H9 (cell line): ENCODE measurements around the gene NEDD9. TPM values are rescaled to one million over a fixed set of nuclear protein-coding genes. Genes with fewer than 3 reads are reported as not detected.

ENCODE experiments used
- DNase-seq: peaks from one replicate; pipeline ENCODE4 v3.0.0-alpha.2; 2017
- H2AFZ ChIP-seq: one replicate; pipeline ENCODE4 v1.6.1; 2013; ENCODE audit warnings: mild to moderate bottlenecking, low read length, control low read depth, moderate library complexity
- H2AK5ac ChIP-seq: 2 replicates; pipeline ENCODE4 v1.6.1; 2013; ENCODE audit warnings: low read length, control low read depth, mixed read lengths; ENCODE audit not compliant: insufficient read length
- H2BK120ac ChIP-seq: one replicate; pipeline ENCODE4 v1.6.1; 2013; ENCODE audit warnings: low read depth, mild to moderate bottlenecking, low read length, control low read depth, inconsistent platforms; ENCODE audit not compliant: poor library complexity, severe bottlenecking
- H2BK12ac ChIP-seq: 2 replicates; pipeline ENCODE4 v1.6.1; 2013; ENCODE audit warnings: low read length, control low read depth, mixed read lengths, low read depth; ENCODE audit not compliant: insufficient read length
- H2BK15ac ChIP-seq: 2 replicates; pipeline ENCODE4 v1.6.1; 2013; ENCODE audit warnings: low read depth, low read length, control low read depth
- H2BK20ac ChIP-seq: one replicate; pipeline ENCODE4 v1.6.1; 2013; ENCODE audit warnings: low read depth, mild to moderate bottlenecking, low read length, control low read depth, inconsistent platforms; ENCODE audit not compliant: poor library complexity, severe bottlenecking
- H2BK5ac ChIP-seq: 2 replicates; pipeline ENCODE4 v1.6.1; 2013; ENCODE audit warnings: low read length, control low read depth, mixed read lengths; ENCODE audit not compliant: insufficient read length
- H3K14ac ChIP-seq: 2 replicates; pipeline ENCODE4 v1.6.1; 2013; ENCODE audit warnings: low read length, control low read depth; ENCODE audit not compliant: insufficient read depth
- H3K18ac ChIP-seq: 2 replicates; pipeline ENCODE4 v1.6.1; 2013; ENCODE audit warnings: low read depth, mild to moderate bottlenecking, mixed read lengths, low read length, control low read depth; ENCODE audit not compliant: insufficient read length
- H3K23ac ChIP-seq: 2 replicates; pipeline ENCODE4 v1.6.1; 2013; ENCODE audit warnings: low read length, control low read depth, mixed read lengths, low read depth; ENCODE audit not compliant: insufficient read length
- H3K23me2 ChIP-seq: 2 replicates; pipeline ENCODE4 v1.6.1; 2013; ENCODE audit warnings: low read depth, mild to moderate bottlenecking, mixed read lengths, low read length, control low read depth; ENCODE audit not compliant: insufficient read length, poor library complexity, severe bottlenecking
- H3K27ac ChIP-seq: 2 replicates; pipeline ENCODE4 v1.5.1; 2013; ENCODE audit warnings: low read length, control low read depth, mixed read lengths, low read depth; ENCODE audit not compliant: insufficient read length
- H3K27me3 ChIP-seq: 2 replicates; pipeline ENCODE4 v1.6.1; 2013; ENCODE audit warnings: low read length, control low read depth, inconsistent platforms; ENCODE audit not compliant: insufficient read depth
- H3K4ac ChIP-seq: 2 replicates; pipeline ENCODE4 v1.6.1; 2013; ENCODE audit warnings: low read depth, mild to moderate bottlenecking, control low read depth, inconsistent platforms, low read length, moderate library complexity
- H3K4me1 ChIP-seq: 2 replicates; pipeline ENCODE4 v1.6.1; 2013; ENCODE audit warnings: low read length, control low read depth, inconsistent platforms; ENCODE audit not compliant: insufficient read depth
- H3K4me2 ChIP-seq: 2 replicates; pipeline ENCODE4 v1.6.1; 2013; ENCODE audit warnings: low read length, control low read depth, mixed read lengths; ENCODE audit not compliant: insufficient read length, insufficient read depth
- H3K56ac ChIP-seq: 2 replicates; pipeline ENCODE4 v1.6.1; 2013; ENCODE audit warnings: low read depth, mild to moderate bottlenecking, mixed read lengths, low read length, control low read depth; ENCODE audit not compliant: insufficient read length
- H3K79me1 ChIP-seq: 2 replicates; pipeline ENCODE4 v1.6.1; 2013; ENCODE audit warnings: low read depth, mild to moderate bottlenecking, moderate library complexity, low read length, control low read depth, inconsistent platforms; ENCODE audit not compliant: insufficient read depth, poor library complexity, severe bottlenecking
- H3K79me2 ChIP-seq: 2 replicates; pipeline ENCODE4 v1.6.1; 2013; ENCODE audit warnings: low read length, control low read depth, inconsistent platforms; ENCODE audit not compliant: insufficient read depth
- H3K9ac ChIP-seq: 2 replicates; pipeline ENCODE4 v1.6.1; 2013; ENCODE audit warnings: low read length, control low read depth, mixed read lengths; ENCODE audit not compliant: insufficient read length; ENCODE audit errors: extremely low read depth
- H3K9me3 ChIP-seq: one replicate; pipeline ENCODE4 v1.6.1; 2013; ENCODE audit warnings: low read depth, low read length, inconsistent platforms; ENCODE audit not compliant: control insufficient read depth
- H3T11ph ChIP-seq: one replicate; pipeline ENCODE4 v1.6.1; 2013; ENCODE audit warnings: mild to moderate bottlenecking, low read length, control low read depth, inconsistent platforms
- H4K20me1 ChIP-seq: one replicate; pipeline ENCODE4 v1.6.1; 2013; ENCODE audit not compliant: control insufficient read depth, insufficient read length, insufficient read depth
- H4K5ac ChIP-seq: 2 replicates; pipeline ENCODE4 v1.6.1; 2013; ENCODE audit warnings: low read depth, mild to moderate bottlenecking, mixed read lengths, low read length, control low read depth; ENCODE audit not compliant: insufficient read length
- H4K8ac ChIP-seq: replicated peaks from 2 replicates; pipeline ENCODE4 v1.6.1; 2013; ENCODE audit warnings: low read length, control low read depth, mixed read lengths, low read depth; ENCODE audit not compliant: insufficient read length
- H4K91ac ChIP-seq: 2 replicates; pipeline ENCODE4 v1.6.1; 2013; ENCODE audit warnings: low read depth, mild to moderate bottlenecking, moderate library complexity, mixed read lengths, low read length, control low read depth; ENCODE audit not compliant: insufficient read length
- H3K27ac Mint-ChIP-seq, 3 experiments: 2 replicates in 2 of 3; 3 replicates in 1 of 3; pipeline ENCODE4 v1.8.0; 2020 to 2021; ENCODE audit warnings: mixed read lengths in 3 of 3, mild to moderate bottlenecking in 1 of 3, moderate library complexity in 1 of 3
- H3K27me3 Mint-ChIP-seq: 2 replicates; pipeline ENCODE4 v1.8.0; 2021; ENCODE audit warnings: low read depth, mild to moderate bottlenecking, moderate library complexity, mixed read lengths
- H3K36me3 Mint-ChIP-seq, 3 experiments: 2 replicates in 2 of 3; 3 replicates in 1 of 3; pipeline ENCODE4 v1.8.0; 2020 to 2021; ENCODE audit warnings: low read depth in 3 of 3, mixed read lengths in 3 of 3; ENCODE audit not compliant: insufficient read depth in 1 of 3
- H3K4me1 Mint-ChIP-seq, 2 experiments: 2 replicates each; pipeline ENCODE4 v1.8.0; 2020; ENCODE audit warnings: mixed read lengths in 2 of 2
- H3K4me3 Mint-ChIP-seq, 2 experiments: 2 replicates in 1 of 2; 3 replicates in 1 of 2; pipeline ENCODE4 v1.8.0; 2020 to 2021; ENCODE audit warnings: mild to moderate bottlenecking in 2 of 2, mixed read lengths in 2 of 2, moderate library complexity in 1 of 2
- H3K9me3 Mint-ChIP-seq, 2 experiments: 2 replicates in 1 of 2; 3 replicates in 1 of 2; pipeline ENCODE4 v1.8.0; 2020; ENCODE audit warnings: mild to moderate bottlenecking in 2 of 2, mixed read lengths in 2 of 2, moderate library complexity in 1 of 2
- WGBS: extraction: QIAGEN DNeasy Blood & Tissue Kit; methylation state at CpG from one replicate; pipeline ENCODE4 v1.1.7; 2013; ENCODE audit warnings: missing lambda C conversion rate, low lambda C conversion rate, mixed read lengths; ENCODE audit not compliant: insufficient read length; ENCODE audit errors: extremely low coverage; 5-methylcytosine and 5-hydroxymethylcytosine counted together
- total RNA-seq: library from RNA; stranded (reverse); gene quantifications from 2 replicates; pipeline ENCODE4 v1.2.1, GENCODE V29; 2021
- TF ChIP-seq, protein P1 (sequence below): fragments of 200-600 bp; sonication (generic); conservative IDR thresholded peaks from 3 replicates; pipeline ENCODE4 v1.8.0; 2021; ENCODE audit warnings: antibody characterized with exemption, mild to moderate bottlenecking

Gene NEDD9
- total RNA-seq, 1 experiment from 2014 or later: 5.5 TPM

DNA sequence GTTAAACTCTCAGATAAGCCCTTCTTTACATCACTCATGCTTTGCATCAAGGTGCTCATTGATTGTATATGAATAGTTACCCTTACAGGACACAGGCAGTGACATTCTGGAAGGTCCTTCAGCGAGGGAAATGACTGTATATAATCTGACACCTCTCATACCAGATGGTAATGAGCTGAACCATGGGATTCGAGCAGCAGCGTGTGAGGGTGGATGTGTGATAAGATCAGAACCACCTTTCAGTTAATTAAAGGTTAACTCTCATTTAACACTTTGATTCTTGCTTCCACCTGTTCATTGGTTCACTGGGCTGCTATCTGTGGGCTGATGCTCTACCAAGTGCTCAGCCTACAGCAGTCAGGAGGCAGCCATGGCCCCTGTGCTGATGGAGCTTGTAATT lies 24.2 kb downstream of the NEDD9 start:
- Histone ChIP-seq H3K18ac (no peak overlapping the region), H2BK5ac (no peak overlapping the region), H3K79me1 (no peaks in the 10 kb centered on the region), H2BK120ac (no peak overlapping the region), H3K23me2 (no peaks in the 10 kb centered on the region), H2AK5ac (no peak overlapping the region), H3K79me2 (0 out of 2 replicates have a peak, but pooled peaks cover 1% of the 10 kb centered on the region), H2BK15ac (no peak overlapping the region), H3K14ac (no peak overlapping the region), H4K91ac (no peak overlapping the region), H4K20me1 (no peaks in the 10 kb centered on the region), H4K5ac (no peak overlapping the region), H3K27ac (no peak overlapping the region), H3K27me3 (no peaks in the 10 kb centered on the region), H2AFZ (no peak overlapping the region), H2BK20ac (no peak overlapping the region), H3T11ph (no peak overlapping the region), H3K4me2 (no peak overlapping the region), H2BK12ac (no peak overlapping the region), H3K4me1 (peaks cover 13% of the 10 kb centered on the region; the same call in 1 of the 2 replicates), H3K9me3 (no peaks in the 10 kb centered on the region), H4K8ac (no peak overlapping the region), H3K9ac (no peak overlapping the region), H3K4ac (no peak overlapping the region), H3K56ac (no peak overlapping the region), H3K23ac (no peak overlapping the region)
- WGBS: no CpG with 5 or more reads among the region's 3 CpGs
- Mint-ChIP-seq H3K27me3 (no peaks in the 10 kb centered on the region), H3K36me3 (peaks cover 0 to 4% (median 3%) of the 10 kb centered on the region in 3 experiments; a peak in 3 of 7 replicates), H3K9me3 (no peaks in the 10 kb centered on the region), H3K4me1 (peaks cover 54 to 56% of the 10 kb centered on the region in 2 experiments), H3K27ac (peak overlapping the region in 1 of 3 experiments; percentile 25; a peak in 1 of 7 replicates), H3K4me3 (no peak overlapping the region)
- TF ChIP-seq, protein P1, sequence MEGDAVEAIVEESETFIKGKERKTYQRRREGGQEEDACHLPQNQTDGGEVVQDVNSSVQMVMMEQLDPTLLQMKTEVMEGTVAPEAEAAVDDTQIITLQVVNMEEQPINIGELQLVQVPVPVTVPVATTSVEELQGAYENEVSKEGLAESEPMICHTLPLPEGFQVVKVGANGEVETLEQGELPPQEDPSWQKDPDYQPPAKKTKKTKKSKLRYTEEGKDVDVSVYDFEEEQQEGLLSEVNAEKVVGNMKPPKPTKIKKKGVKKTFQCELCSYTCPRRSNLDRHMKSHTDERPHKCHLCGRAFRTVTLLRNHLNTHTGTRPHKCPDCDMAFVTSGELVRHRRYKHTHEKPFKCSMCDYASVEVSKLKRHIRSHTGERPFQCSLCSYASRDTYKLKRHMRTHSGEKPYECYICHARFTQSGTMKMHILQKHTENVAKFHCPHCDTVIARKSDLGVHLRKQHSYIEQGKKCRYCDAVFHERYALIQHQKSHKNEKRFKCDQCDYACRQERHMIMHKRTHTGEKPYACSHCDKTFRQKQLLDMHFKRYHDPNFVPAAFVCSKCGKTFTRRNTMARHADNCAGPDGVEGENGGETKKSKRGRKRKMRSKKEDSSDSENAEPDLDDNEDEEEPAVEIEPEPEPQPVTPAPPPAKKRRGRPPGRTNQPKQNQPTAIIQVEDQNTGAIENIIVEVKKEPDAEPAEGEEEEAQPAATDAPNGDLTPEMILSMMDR: no peak
- no peak for DNase-seq
